ENCODE results near the gene CACNA1C.

The CACNA1C gene

GRCh38 chr12:2256453-2256852 lies 203.7 kb downstream of the CACNA1C start:
- peaks cover 4% of the 10 kb centered on the region for H3K27me3 Mint-ChIP-seq
- H3K9me3 Mint-ChIP-seq, result no peaks in the 10 kb centered on the region
- no peak overlapping the region for H3K4me3 Mint-ChIP-seq

GRCh38 chr12:2256915-2257314 lies 204.1 kb downstream of the CACNA1C start:
- Mint-ChIP-seq H3K36me3 (no peaks in the 10 kb centered on the region), H3K4me3 (no peak overlapping the region), H3K27ac (no peak overlapping the region), H3K9me3 (no peaks in the 10 kb centered on the region), H3K27me3 (peaks cover 4% of the 10 kb centered on the region), H3K4me1 (peaks cover 6% of the 10 kb centered on the region)

More at GRCh38 chr12:2256453-2256852, 203.7 kb downstream of the CACNA1C start:
- peaks cover 6% of the 10 kb centered on the region for H3K4me1 Mint-ChIP-seq
- H3K27ac Mint-ChIP-seq, result no peak overlapping the region
- no peaks in the 10 kb centered on the region for H3K36me3 Mint-ChIP-seq

- peaks cover 4% of the 10 kb centered on the region for H3K27me3 Mint-ChIP-seq
- no peaks in the 10 kb centered on the region for H3K9me3 Mint-ChIP-seq
- H3K4me1 Mint-ChIP-seq, result peaks cover 6% of the 10 kb centered on the region
- no peak overlapping the region for H3K4me3 Mint-ChIP-seq
- H3K27ac Mint-ChIP-seq, result no peak overlapping the region
- H3K36me3 Mint-ChIP-seq, result no peaks in the 10 kb centered on the region
These were observed 205.2 kb downstream of the CACNA1C start for GRCh38 chr12:2258025-2258424.

- Mint-ChIP-seq H3K27me3 (peaks cover 4% of the 10 kb centered on the region), H3K27ac (no peak overlapping the region), H3K4me3 (no peak overlapping the region), H3K36me3 (no peaks in the 10 kb centered on the region), H3K4me1 (peaks cover 6% of the 10 kb centered on the region), H3K9me3 (no peaks in the 10 kb centered on the region)
These were observed 206.6 kb downstream of the CACNA1C start for GRCh38 chr12:2259369-2259768.

- Mint-ChIP-seq H3K27ac (no peak overlapping the region), H3K4me3 (no peak overlapping the region), H3K36me3 (no peaks in the 10 kb centered on the region), H3K4me1 (peaks cover 6% of the 10 kb centered on the region), H3K9me3 (no peaks in the 10 kb centered on the region), H3K27me3 (peaks cover 4% of the 10 kb centered on the region)
These were observed 207.7 kb downstream of the CACNA1C start for GRCh38 chr12:2260441-2260840.

- no peak overlapping the region for H3K27ac Mint-ChIP-seq
- H3K27me3 Mint-ChIP-seq, result peaks cover 4% of the 10 kb centered on the region
- H3K4me3 Mint-ChIP-seq, result no peak overlapping the region
- H3K9me3 Mint-ChIP-seq, result no peaks in the 10 kb centered on the region
- H3K36me3 Mint-ChIP-seq, result no peaks in the 10 kb centered on the region
- peaks cover 6% of the 10 kb centered on the region for H3K4me1 Mint-ChIP-seq
These were observed 208.9 kb downstream of the CACNA1C start for GRCh38 chr12:2261708-2262107.

GRCh38 chr12:2262449-2262848 lies 209.7 kb downstream of the CACNA1C start:
- Mint-ChIP-seq H3K27ac (no peak overlapping the region), H3K4me3 (no peak overlapping the region), H3K9me3 (no peaks in the 10 kb centered on the region), H3K4me1 (peaks cover 6% of the 10 kb centered on the region), H3K27me3 (peaks cover 4% of the 10 kb centered on the region), H3K36me3 (no peaks in the 10 kb centered on the region)

- Mint-ChIP-seq H3K9me3 (no peaks in the 10 kb centered on the region), H3K27me3 (peaks cover 4% of the 10 kb centered on the region), H3K4me3 (no peak overlapping the region), H3K4me1 (peaks cover 6% of the 10 kb centered on the region), H3K27ac (no peak overlapping the region), H3K36me3 (no peaks in the 10 kb centered on the region)
These were observed 211.1 kb downstream of the CACNA1C start for GRCh38 chr12:2263901-2264300.

- no peak overlapping the region for H3K27ac Mint-ChIP-seq
- H3K36me3 Mint-ChIP-seq, result no peaks in the 10 kb centered on the region
- no peaks in the 10 kb centered on the region for H3K9me3 Mint-ChIP-seq
- no peaks in the 10 kb centered on the region for H3K4me1 Mint-ChIP-seq
- no peaks in the 10 kb centered on the region for H3K27me3 Mint-ChIP-seq
- H3K4me3 Mint-ChIP-seq, result no peak overlapping the region
These were observed 212.0 kb downstream of the CACNA1C start for GRCh38 chr12:2264651-2265232.

GRCh38 chr12:2265461-2266167 lies 212.8 kb downstream of the CACNA1C start:
- H3K4me3 Mint-ChIP-seq, result no peak overlapping the region
- H3K27me3 Mint-ChIP-seq, result no peaks in the 10 kb centered on the region
- no peak overlapping the region for H3K27ac Mint-ChIP-seq
- no peaks in the 10 kb centered on the region for H3K4me1 Mint-ChIP-seq
- H3K9me3 Mint-ChIP-seq, result no peaks in the 10 kb centered on the region
- no peaks in the 10 kb centered on the region for H3K36me3 Mint-ChIP-seq

GRCh38 chr12:2266666-2267620 lies 214.2 kb downstream of the CACNA1C start:
- Mint-ChIP-seq H3K27ac (no peak overlapping the region), H3K4me1 (no peaks in the 10 kb centered on the region), H3K27me3 (no peaks in the 10 kb centered on the region), H3K36me3 (no peaks in the 10 kb centered on the region), H3K9me3 (no peaks in the 10 kb centered on the region), H3K4me3 (no peak overlapping the region)

- H3K4me1 Mint-ChIP-seq, result no peaks in the 10 kb centered on the region
- H3K27me3 Mint-ChIP-seq, result no peaks in the 10 kb centered on the region
- H3K27ac Mint-ChIP-seq, result no peak overlapping the region
- no peak overlapping the region for H3K4me3 Mint-ChIP-seq
- no peaks in the 10 kb centered on the region for H3K9me3 Mint-ChIP-seq
- no peaks in the 10 kb centered on the region for H3K36me3 Mint-ChIP-seq
These were observed 215.1 kb downstream of the CACNA1C start for GRCh38 chr12:2267703-2268470.

GRCh38 chr12:2268471-2269286 lies 215.9 kb downstream of the CACNA1C start:
- no peaks in the 10 kb centered on the region for H3K4me1 Mint-ChIP-seq
- no peaks in the 10 kb centered on the region for H3K9me3 Mint-ChIP-seq
- no peaks in the 10 kb centered on the region for H3K36me3 Mint-ChIP-seq
- H3K27me3 Mint-ChIP-seq, result no peaks in the 10 kb centered on the region
- no peak overlapping the region for H3K27ac Mint-ChIP-seq
- H3K4me3 Mint-ChIP-seq, result no peak overlapping the region

- Mint-ChIP-seq H3K36me3 (no peaks in the 10 kb centered on the region), H3K4me1 (no peaks in the 10 kb centered on the region), H3K4me3 (no peak overlapping the region), H3K27me3 (no peaks in the 10 kb centered on the region), H3K27ac (no peak overlapping the region), H3K9me3 (no peaks in the 10 kb centered on the region)
These were observed 218.1 kb downstream of the CACNA1C start for GRCh38 chr12:2270846-2271245.

- Mint-ChIP-seq H3K9me3 (no peaks in the 10 kb centered on the region), H3K4me3 (no peak overlapping the region), H3K27me3 (no peaks in the 10 kb centered on the region), H3K4me1 (no peaks in the 10 kb centered on the region), H3K36me3 (no peaks in the 10 kb centered on the region), H3K27ac (no peak overlapping the region)
These were observed 219.2 kb downstream of the CACNA1C start for GRCh38 chr12:2271961-2272360.

Measured in activated naive CD4-positive, alpha-beta T cell treated with anti-CD3 and anti-CD28 coated beads, Interleukin-2, amount 50 U/mL, for 24 hours (primary cell).